Germinal center (tissue), 1 donor: ENCODE data around the gene MCAM.

Experiments
- DNase-seq: peaks from one replicate; pipeline ENCODE4 v3.0.0; 2012; ENCODE audit warnings: mixed read lengths, low spot score

MCAM gene

GRCh38 chr11:119262668-119263351 lies 54.1 kb downstream of the MCAM start:
- no peak for DNase-seq

- peak; percentile 10 for DNase-seq
Observed at GRCh38 chr11:119258983-119259382, 57.9 kb downstream of the MCAM start.
